B cell (primary cell): ENCODE results near the gene BPIFB6. TPM values are rescaled to one million over a fixed set of nuclear protein-coding genes. Genes with fewer than 3 reads are reported as not detected.

ENCODE experiments used
- ATAC-seq: fragments of 200-7000 bp; cut with Tn5 transposase; one replicate; pipeline ENCODE4 v1.10.0; 2021; ENCODE audit warnings: low read depth, mild to moderate bottlenecking, moderate number of reproducible peaks, moderate library complexity
- CTCF ChIA-PET: fragments of 350-600 bp; sonication (Branson Sonifier 250); formaldehyde crosslinking; loops from one replicate; lab custom pipeline; 2021; ENCODE audit warnings: antibody characterized with exemption, inconsistent platforms; lab: Charles Lee
- POLR2A ChIA-PET: fragments of 350-600 bp; sonication (Branson Sonifier 250); formaldehyde crosslinking; loops from one replicate; lab custom pipeline; 2021; ENCODE audit warnings: antibody characterized with exemption; lab: Charles Lee
- DNase-seq: peaks from one replicate; pipeline ENCODE4 v3.0.0; 2013
- H2AFZ ChIP-seq: 2 replicates; pipeline ENCODE4 v1.6.1; 2012; ENCODE audit warnings: mild to moderate bottlenecking, low read depth, low read length; ENCODE audit not compliant: insufficient read depth, poor library complexity, severe bottlenecking
- H3K27ac ChIP-seq, 2 donors: 1 replicate in 1 of 2; 2 replicates in 1 of 2; pipeline ENCODE4 v1.5.1; 2012 to 2013; ENCODE audit warnings: low read length in 2 of 2, mild to moderate bottlenecking in 2 of 2, moderate library complexity in 1 of 2
- H3K27me3 ChIP-seq, 4 experiments: fragments of 200-600 bp in 1 of 4; sonication (generic) in 1 of 4; replicated peaks in 1 of 4; 1 replicate in 2 of 4; 2 replicates in 2 of 4; pipeline versions ENCODE4 v1.6.1 to v1.7.0; 2013 to 2016; ENCODE audit warnings: low read length in 3 of 4, mild to moderate bottlenecking in 2 of 4, mixed read lengths in 1 of 4, moderate library complexity in 1 of 4; ENCODE audit not compliant: insufficient read depth in 4 of 4, control insufficient read depth in 3 of 4; ENCODE audit errors: control extremely low read depth in 1 of 4
- H3K36me3 ChIP-seq, 2 experiments: replicated peaks in 1 of 2; 1 replicate in 1 of 2; 2 replicates in 1 of 2; pipeline versions ENCODE4 v1.6.1 to v1.7.1; 2013; ENCODE audit warnings: low read length in 1 of 2; ENCODE audit not compliant: insufficient read depth in 2 of 2, control insufficient read depth in 1 of 2; ENCODE audit errors: control extremely low read depth in 1 of 2, extremely low read depth in 1 of 2
- H3K4me1 ChIP-seq, 2 donors: fragments of 200-600 bp in 1 of 2; sonication (generic) in 1 of 2; 1 replicate in 1 of 2; 2 replicates in 1 of 2; pipeline versions ENCODE4 v1.5.1 to v1.6.1; 2013 to 2017; ENCODE audit warnings: low read length in 2 of 2; ENCODE audit not compliant: control insufficient read depth in 2 of 2, insufficient read depth in 2 of 2
- H3K4me2 ChIP-seq: replicated peaks from 2 replicates; pipeline ENCODE3; 2012; ENCODE audit warnings: mild to moderate bottlenecking, low read depth, low read length; ENCODE audit not compliant: poor library complexity, severe bottlenecking
- H3K4me3 ChIP-seq, 5 experiments: fragments of 200-600 bp in 1 of 5; sonication (generic) in 1 of 5; 1 replicate in 3 of 5; 2 replicates in 2 of 5; pipeline versions ENCODE4 v1.5.1 to v1.7.0; 2011 to 2016; ENCODE audit warnings: low read length in 4 of 5, mild to moderate bottlenecking in 4 of 5, low read depth in 2 of 5, control low read depth in 1 of 5, moderate library complexity in 1 of 5; ENCODE audit not compliant: insufficient read depth in 1 of 5; ENCODE audit errors: control extremely low read depth in 1 of 5, extremely low read depth in 1 of 5
- H3K79me2 ChIP-seq: fragments of 200-600 bp; sonication (generic); one replicate; pipeline ENCODE4 v1.6.0; 2016; ENCODE audit warnings: low read length; ENCODE audit not compliant: control insufficient read depth, insufficient read depth
- H3K9ac ChIP-seq: fragments of 200-600 bp; sonication (generic); 2 replicates; pipeline ENCODE4 v1.6.1; 2017; ENCODE audit warnings: mild to moderate bottlenecking, low read length, moderate library complexity
- H3K9me3 ChIP-seq, 3 donors: one replicate each; pipeline versions ENCODE4 v1.6.1 to v1.7.1; 2013; ENCODE audit warnings: low read length in 2 of 3; ENCODE audit not compliant: control insufficient read depth in 2 of 3, insufficient read depth in 1 of 3; ENCODE audit errors: control extremely low read depth in 1 of 3
- H4K20me1 ChIP-seq: 2 replicates; pipeline ENCODE4 v1.6.0; 2012; ENCODE audit warnings: mild to moderate bottlenecking, low read length; ENCODE audit not compliant: insufficient read depth, control insufficient read depth, poor library complexity, severe bottlenecking
- H3K27ac Mint-ChIP-seq: one replicate; pipeline ENCODE4 v1.8.0; 2021; ENCODE audit warnings: mixed read lengths
- H3K27me3 Mint-ChIP-seq: one replicate; pipeline ENCODE4 v1.8.0; 2021; ENCODE audit warnings: mixed read lengths
- H3K4me1 Mint-ChIP-seq: one replicate; pipeline ENCODE4 v1.8.0; 2021; ENCODE audit warnings: mixed read lengths
- H3K4me3 Mint-ChIP-seq: one replicate; pipeline ENCODE4 v1.8.0; 2021; ENCODE audit warnings: mixed read lengths
- H3K9me3 Mint-ChIP-seq: one replicate; pipeline ENCODE4 v1.8.0; 2022; ENCODE audit warnings: mixed read lengths; ENCODE audit not compliant: insufficient read depth
- EZH2 ChIP-seq: IDR thresholded peaks from 2 replicates; pipeline ENCODE4 v1.6.1; 2012; ENCODE audit warnings: borderline replicate concordance, low read depth, mild to moderate bottlenecking, moderate library complexity, low read length; ENCODE audit not compliant: insufficient read depth, poor library complexity, severe bottlenecking
- WGBS: methylation state at CpG from one replicate; pipeline ENCODE4 v1.1.5; 2013; ENCODE audit warnings: missing lambda C conversion rate; ENCODE audit not compliant: insufficient coverage; 5-methylcytosine and 5-hydroxymethylcytosine counted together
- intact Hi-C: fragments of 100-400 bp; cut with micrococcal nuclease; formaldehyde crosslinking; loops from one replicate; pipeline ENCODE4 v1.10.0; 2022
- polyA plus RNA-seq: library from polyadenylated mRNA; depleted of rRNA; stranded (reverse); fragments of >200 nt; gene quantifications from 2 replicates; pipeline ENCODE4 v1.2.3, GENCODE V29; 2012
- total RNA-seq, 2 donors: library from RNA; stranded (reverse); fragments of 120-200 nt in 1 of 2; gene quantifications; 1 replicate in 1 of 2; 2 replicates in 1 of 2; pipeline versions ENCODE4 v1.2.3 to v1.2.4, GENCODE V29; 2013 to 2022
- TF ChIP-seq, protein P1 (sequence below): fragments of 200-600 bp; IDR thresholded peaks from one replicate; pipeline ENCODE4 v1.8.0; 2022; ENCODE audit warnings: antibody characterized with exemption, mild to moderate bottlenecking

Gene BPIFB6
- total and polyA plus RNA-seq, 2 donors (not counting 1 experiment from before 2014, with no cell fraction given), result not detected

- peaks cover 4% of the 10 kb centered on the region for H3K9me3 Mint-ChIP-seq
- Histone ChIP-seq H3K9me3 (peaks cover 0 to 13% (median 7%) of the 10 kb centered on the region in 3 donors), H3K4me1 (no peaks in the 10 kb centered on the region), H3K9ac (no peak overlapping the region), H3K4me3 (no peak overlapping the region), H3K27me3 (no peaks in the 10 kb centered on the region), H3K79me2 (no peaks in the 10 kb centered on the region), H3K36me3 (no peaks in the 10 kb centered on the region), H4K20me1 (no peaks in the 10 kb centered on the region), H3K4me2 (no peak overlapping the region), H2AFZ (no peak overlapping the region), H3K27ac (no peak overlapping the region)
- no peak for ATAC-seq
- TF ChIP-seq, protein P1, sequence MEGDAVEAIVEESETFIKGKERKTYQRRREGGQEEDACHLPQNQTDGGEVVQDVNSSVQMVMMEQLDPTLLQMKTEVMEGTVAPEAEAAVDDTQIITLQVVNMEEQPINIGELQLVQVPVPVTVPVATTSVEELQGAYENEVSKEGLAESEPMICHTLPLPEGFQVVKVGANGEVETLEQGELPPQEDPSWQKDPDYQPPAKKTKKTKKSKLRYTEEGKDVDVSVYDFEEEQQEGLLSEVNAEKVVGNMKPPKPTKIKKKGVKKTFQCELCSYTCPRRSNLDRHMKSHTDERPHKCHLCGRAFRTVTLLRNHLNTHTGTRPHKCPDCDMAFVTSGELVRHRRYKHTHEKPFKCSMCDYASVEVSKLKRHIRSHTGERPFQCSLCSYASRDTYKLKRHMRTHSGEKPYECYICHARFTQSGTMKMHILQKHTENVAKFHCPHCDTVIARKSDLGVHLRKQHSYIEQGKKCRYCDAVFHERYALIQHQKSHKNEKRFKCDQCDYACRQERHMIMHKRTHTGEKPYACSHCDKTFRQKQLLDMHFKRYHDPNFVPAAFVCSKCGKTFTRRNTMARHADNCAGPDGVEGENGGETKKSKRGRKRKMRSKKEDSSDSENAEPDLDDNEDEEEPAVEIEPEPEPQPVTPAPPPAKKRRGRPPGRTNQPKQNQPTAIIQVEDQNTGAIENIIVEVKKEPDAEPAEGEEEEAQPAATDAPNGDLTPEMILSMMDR, result no peak
- no peak for TF ChIP-seq EZH2
- no peak overlapping the region for H3K27ac Mint-ChIP-seq
- H3K27me3 Mint-ChIP-seq, result no peaks in the 10 kb centered on the region
- no peak for DNase-seq
- intact Hi-C loops, result no loop called here
- WGBS, result 92% methylated on average over 22 of the region's 23 CpGs
- H3K4me1 Mint-ChIP-seq, result peaks cover 2% of the 10 kb centered on the region
- ChIA-PET POLR2A (no interaction called here), CTCF (no interaction called here)
- no peak overlapping the region for H3K4me3 Mint-ChIP-seq
Observed at GRCh38 chr20:33008336-33009213, 22.9 kb upstream of the BPIFB6 start.
